ENCODE measurements around the gene TUBB4B. TPM values are rescaled to one million over a fixed set of nuclear protein-coding genes. Genes with fewer than 3 reads are reported as not detected.

The TUBB4B gene
- total RNA-seq, 1 experiment from 2014 or later: 714 TPM

- no peaks in the 10 kb centered on the region for H3K4me1 ChIP-seq (ENCODE audit: insufficient read depth, low read length, poor library complexity, severe bottlenecking)
- H3K27me3 ChIP-seq (replicated peaks; ENCODE audit: insufficient read depth, low read depth, low read length, poor library complexity): no peaks in the 10 kb centered on the region
- no peak overlapping the region for H3K4me3 ChIP-seq (ENCODE audit: low read depth, low read length, poor library complexity, severe bottlenecking)
- CTCF ChIA-PET: interaction anchor here (0.9 kb wide), 1 partner anchor 194 kb away, joined by 3 read pairs; no protein-coding TSS in a partner anchor
- POLR2A ChIA-PET (ENCODE audit: low non-redundant PET): no interaction called here
- H3K27ac ChIP-seq (ENCODE audit: low read depth, low read length, poor library complexity, severe bottlenecking): no peak overlapping the region
- no peaks in the 10 kb centered on the region for H3K9me3 ChIP-seq (ENCODE audit: low read depth, low read length, poor library complexity, severe bottlenecking)
- no peaks in the 10 kb centered on the region for H3K36me3 ChIP-seq (ENCODE audit: insufficient read depth, low read length, poor library complexity, severe bottlenecking)
- TF ChIP-seq EZH2 (IDR thresholded peaks at IDR 0.05; ENCODE audit: borderline replicate concordance, low read depth, low read length, poor library complexity, severe bottlenecking) (no peak), CTCF (conservative IDR thresholded peaks at IDR 0.05; ENCODE audit: low read depth, low read length) (no peak)
- intact Hi-C loops (cut with micrococcal nuclease; ENCODE audit: unreplicated experiment): no loop called here
- no TSS peak for BruUV-seq (replicated peaks)
- DNase-seq (ENCODE audit: low spot score): no peak
Observed at GRCh38 chr9:137228968-137229896, 11.9 kb upstream of the TUBB4B start.

GRCh38 chr9:137229903-137230704, 11.0 kb upstream of the TUBB4B start:
- ChIA-PET CTCF (interaction anchor here (0.9 kb wide), 1 partner anchor 195 kb away, joined by 3 read pairs; no protein-coding TSS in a partner anchor), POLR2A (ENCODE audit: low non-redundant PET) (no interaction called here)
- Histone ChIP-seq H3K9me3 (ENCODE audit: low read depth, low read length, poor library complexity, severe bottlenecking) (no peaks in the 10 kb centered on the region), H3K4me3 (ENCODE audit: low read depth, low read length, poor library complexity, severe bottlenecking) (no peak overlapping the region), H3K27ac (ENCODE audit: low read depth, low read length, poor library complexity, severe bottlenecking) (no peak overlapping the region), H3K4me1 (ENCODE audit: insufficient read depth, low read length, poor library complexity, severe bottlenecking) (no peaks in the 10 kb centered on the region), H3K36me3 (ENCODE audit: insufficient read depth, low read length, poor library complexity, severe bottlenecking) (no peaks in the 10 kb centered on the region), H3K27me3 (replicated peaks; ENCODE audit: insufficient read depth, low read depth, low read length, poor library complexity) (no peaks in the 10 kb centered on the region)
- BruUV-seq (replicated peaks): no TSS peak
- intact Hi-C loops (cut with micrococcal nuclease; ENCODE audit: unreplicated experiment): no loop called here
- no peak for DNase-seq (ENCODE audit: low spot score)
- no peak for TF ChIP-seq EZH2 (IDR thresholded peaks at IDR 0.05; ENCODE audit: borderline replicate concordance, low read depth, low read length, poor library complexity, severe bottlenecking)
- no peak for TF ChIP-seq CTCF (conservative IDR thresholded peaks at IDR 0.05; ENCODE audit: low read depth, low read length)

GRCh38 chr9:137230705-137231371, 10.2 kb upstream of the TUBB4B start, which contains the start of gene SLC34A3:
Gene SLC34A3 (plus strand): TSS chr9:137230901. CDS start chr9:137231703, 802 bp downstream.
- no peak for TF ChIP-seq CTCF (conservative IDR thresholded peaks at IDR 0.05; ENCODE audit: low read depth, low read length)
- TF ChIP-seq EZH2 (IDR thresholded peaks at IDR 0.05; ENCODE audit: borderline replicate concordance, low read depth, low read length, poor library complexity, severe bottlenecking): no peak
- Histone ChIP-seq H3K4me3 (ENCODE audit: low read depth, low read length, poor library complexity, severe bottlenecking) (no peak within 1 kb of the TSS), H3K36me3 (ENCODE audit: insufficient read depth, low read length, poor library complexity, severe bottlenecking) (no peaks in the 10 kb centered on the region), H3K27me3 (replicated peaks; ENCODE audit: insufficient read depth, low read depth, low read length, poor library complexity) (no peaks in the 10 kb centered on the region), H3K9me3 (ENCODE audit: low read depth, low read length, poor library complexity, severe bottlenecking) (no peaks in the 10 kb centered on the region), H3K27ac (ENCODE audit: low read depth, low read length, poor library complexity, severe bottlenecking) (no peak within 1 kb of the TSS), H3K4me1 (ENCODE audit: insufficient read depth, low read length, poor library complexity, severe bottlenecking) (no peaks in the 10 kb centered on the region)
- DNase-seq (ENCODE audit: low spot score): no peak
- CTCF ChIA-PET: no interaction called here
- no TSS peak for BruUV-seq (replicated peaks)
- POLR2A ChIA-PET (ENCODE audit: low non-redundant PET): no interaction called here
- intact Hi-C loops (cut with micrococcal nuclease; ENCODE audit: unreplicated experiment): no loop called here
